HEK293T (cell line): ENCODE data around the gene SOCS7.

ENCODE experiments used
- LEF1 ChIP-seq: fragments of 450-650 bp; IDR thresholded peaks from 2 replicates; pipeline ENCODE4 v1.6.1; 2017; ENCODE audit warnings: mild to moderate bottlenecking, borderline replicate concordance
- TARDBP ChIP-seq: fragments of 450-650 bp; IDR thresholded peaks from 2 replicates; pipeline ENCODE4 v1.6.1; 2016
- TF ChIP-seq, protein P1 (sequence below): fragments of 450-650 bp; IDR thresholded peaks from 2 replicates; pipeline ENCODE4 v1.6.1; 2016

DNA sequence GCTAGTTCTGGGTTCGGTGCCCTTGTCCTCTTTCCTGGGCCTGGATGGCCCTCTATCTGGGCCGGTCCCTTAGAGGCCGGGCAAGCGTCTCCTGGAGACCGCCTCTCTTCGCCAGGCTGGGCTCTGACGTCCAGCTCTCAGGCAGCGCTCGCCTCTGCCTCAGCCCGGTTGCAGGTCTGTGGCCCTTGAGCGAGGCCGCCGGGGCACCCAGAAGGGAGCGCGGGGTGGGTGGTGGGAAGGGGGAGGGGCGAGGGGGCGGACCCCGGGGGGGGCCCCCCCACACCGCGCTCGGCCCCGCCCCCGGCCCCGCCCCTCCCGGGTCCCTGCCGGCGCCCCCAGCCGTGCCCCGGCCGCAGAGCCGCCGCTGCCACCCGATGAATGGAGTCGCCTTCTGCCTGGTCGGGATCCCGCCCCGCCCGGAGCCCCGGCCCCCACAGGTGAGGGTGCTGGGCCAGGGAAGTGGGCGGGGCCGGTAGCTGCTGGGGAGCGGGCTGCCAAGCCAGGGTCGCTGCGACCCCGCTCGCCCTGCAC is 76.5 kb downstream of the SOCS7 start, which contains the start of gene ARHGAP23:
- TF ChIP-seq LEF1 (no peak), TARDBP (no peak)
- TF ChIP-seq, protein P1, sequence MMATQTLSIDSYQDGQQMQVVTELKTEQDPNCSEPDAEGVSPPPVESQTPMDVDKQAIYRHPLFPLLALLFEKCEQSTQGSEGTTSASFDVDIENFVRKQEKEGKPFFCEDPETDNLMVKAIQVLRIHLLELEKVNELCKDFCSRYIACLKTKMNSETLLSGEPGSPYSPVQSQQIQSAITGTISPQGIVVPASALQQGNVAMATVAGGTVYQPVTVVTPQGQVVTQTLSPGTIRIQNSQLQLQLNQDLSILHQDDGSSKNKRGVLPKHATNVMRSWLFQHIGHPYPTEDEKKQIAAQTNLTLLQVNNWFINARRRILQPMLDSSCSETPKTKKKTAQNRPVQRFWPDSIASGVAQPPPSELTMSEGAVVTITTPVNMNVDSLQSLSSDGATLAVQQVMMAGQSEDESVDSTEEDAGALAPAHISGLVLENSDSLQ = no peak
